ENCODE data around the gene GAS2L1. TPM values are rescaled to one million over a fixed set of nuclear protein-coding genes. Genes with fewer than 3 reads are reported as not detected.

GAS2L1 gene
- total and polyA plus RNA-seq, 2 of the 4 experiments (the other 2 are of a cell fraction) = 1.4 to 15.6 TPM

- Histone ChIP-seq H3K79me1 (ENCODE audit: low read depth in 1 of 2, low read length in 2 of 2) (peaks cover 0 to 9% of the 10 kb centered on the region in 2 experiments; a peak in 2 of 4 replicates), H2AK9ac (replicated peaks; ENCODE audit: low read depth, low read length, poor library complexity) (no peak within 1 kb of the TSS), H4K20me1 (ENCODE audit: insufficient read depth, low read length) (peaks cover 27% of the 10 kb centered on the region), H3K27me3 (ENCODE audit: control insufficient read depth, insufficient read depth, low read length) (peaks cover 47% of the 10 kb centered on the region), H3K27ac (ENCODE audit: insufficient read depth, low read length) (no peak within 1 kb of the TSS), H3K4me2 (ENCODE audit: low read depth, low read length) (no peak within 1 kb of the TSS), H3K9me1 (ENCODE audit: insufficient read depth, low read length) (0 out of 2 replicates have a peak, but pooled peaks cover 3% of the 10 kb centered on the region), H3K23ac (ENCODE audit: low read depth, low read length) (no peak within 1 kb of the TSS; the same call in 1 of the 2 replicates), H4K8ac (ENCODE audit: low read depth in 2 of 2, low read length in 2 of 2) (no peak within 1 kb of the TSS), H3K9ac (ENCODE audit: low read depth, low read length) (no peak within 1 kb of the TSS), H3K14ac (replicated peaks; ENCODE audit: low read depth, low read length) (no peak within 1 kb of the TSS), H3K4me3 (ENCODE audit: insufficient read depth, low read depth, low read length) (0 out of 2 replicates have a peak within 1 kb of the TSS, but pooled peaks have one; percentile 12), H3K9me3 (ENCODE audit: control insufficient read depth, insufficient read depth, low read length) (no peaks in the 10 kb centered on the region), H3K36me3 (ENCODE audit: control insufficient read depth, insufficient read depth, low read length) (peaks cover 2% of the 10 kb centered on the region; the same call in 1 of the 2 replicates), H3K18ac (ENCODE audit: low read depth, low read length) (no peak within 1 kb of the TSS), H4K91ac (ENCODE audit: insufficient read depth, low read depth, low read length) (no peak within 1 kb of the TSS), H2BK5ac (ENCODE audit: low read depth, low read length, poor library complexity, severe bottlenecking) (no peak within 1 kb of the TSS), H2BK120ac (ENCODE audit: low read depth, low read length) (no peak within 1 kb of the TSS), H2AFZ (replicated peaks; ENCODE audit: low read length, poor library complexity) (peak within 1 kb of the TSS; percentile 67), H2BK15ac (ENCODE audit: low read depth, low read length) (no peak within 1 kb of the TSS), H3K4me1 (ENCODE audit: control insufficient read depth, insufficient read depth, low read length) (peaks cover 4% of the 10 kb centered on the region), H2AK5ac (ENCODE audit: low read depth, low read length) (no peak within 1 kb of the TSS), H4K5ac (ENCODE audit: low read depth, low read length) (no peak within 1 kb of the TSS), H3K4ac (ENCODE audit: low read depth, low read length) (no peak within 1 kb of the TSS), H3K56ac (ENCODE audit: extremely low read depth, insufficient read depth, low read length) (no peak within 1 kb of the TSS), H2BK20ac (ENCODE audit: low read depth, low read length) (no peak within 1 kb of the TSS)
- TF ChIP-seq RCOR1 (IDR thresholded peaks at IDR 0.05; ENCODE audit: insufficient replicate concordance, low read length) = no peak
- no peak for TF ChIP-seq FOS (IDR thresholded peaks at IDR 0.05; ENCODE audit: low read depth, low read length)
- TF ChIP-seq CHD1 (IDR thresholded peaks at IDR 0.05; ENCODE audit: low read depth, low read length) = no peak
- intact Hi-C loops (cut with micrococcal nuclease) = no loop called here
- ATAC-seq (ENCODE audit: low read depth) (no peak), DNase-seq (no peak)
- in situ Hi-C loops (cut with MboI; ENCODE audit: low sequenced_read_pairs) = no loop called here
- BruUV-seq (replicated peaks) = no TSS peak
- dilution Hi-C loops (cut with HindIII; ENCODE audit: low sequenced_read_pairs, unreplicated experiment) = no loop called here
- WGBS, 2 experiments (ENCODE audit: extremely low coverage in 2 of 2, insufficient read length in 1 of 2) = 8% methylated on average over 37 of the region's 103 CpGs; no CpG with 5 or more reads in 1 of the 2 experiments
- CTCF ChIA-PET = no interaction called here
- POLR2A ChIA-PET (ENCODE audit: unreplicated experiment) = no interaction called here
Measured at GRCh38 chr22:29315286-29316140, 9.1 kb downstream of the GAS2L1 start, which contains the start of gene RASL10A. Gene RASL10A (minus strand): TSS chr22:29315697. CDS start chr22:29315246, 451 bp downstream.

Measured in IMR-90 (cell line).